Ecto neural progenitor cell (in vitro differentiated cells): ENCODE measurements around the gene SVIL.
"Not testable (repeated sequence)": the region's sequence is repeated elsewhere in the genome, so short reads cannot be mapped to it uniquely, and the experiment has no call there.

Experiments used
- DNase-seq: peaks from one replicate; pipeline ENCODE4 v3.0.0-alpha.2; 2018; ENCODE audit warnings: low spot score

The SVIL gene

GRCh38 chr10:29515104-29515503 lies 119.7 kb downstream of the SVIL start:
- not testable (repeated sequence) for DNase-seq

- DNase-seq, result no peak
Measured at GRCh38 chr10:29514306-29514705, 120.5 kb downstream of the SVIL start.

- DNase-seq, result no peak
Measured at GRCh38 chr10:29512425-29512974, 122.3 kb downstream of the SVIL start.

- not testable (repeated sequence) for DNase-seq
Measured at GRCh38 chr10:29511806-29512205, 123.0 kb downstream of the SVIL start.

- DNase-seq, result not testable (repeated sequence)
Measured at GRCh38 chr10:29510483-29511157, 124.2 kb downstream of the SVIL start.

- no peak for DNase-seq
Measured at GRCh38 chr10:29508554-29509244, 126.1 kb downstream of the SVIL start.

GRCh38 chr10:29507750-29508149 lies 127.0 kb downstream of the SVIL start:
- DNase-seq, result not testable (repeated sequence)

- DNase-seq, result peak; percentile 68
Measured at GRCh38 chr10:29506324-29506921, 128.3 kb downstream of the SVIL start.

- no peak for DNase-seq
Measured at GRCh38 chr10:29502351-29502750, 132.4 kb downstream of the SVIL start.

GRCh38 chr10:29501692-29502091 lies 133.1 kb downstream of the SVIL start:
- DNase-seq, result no peak

- DNase-seq, result no peak
Measured at GRCh38 chr10:29499993-29500537, 134.7 kb downstream of the SVIL start.

- peak; percentile 86 for DNase-seq
Measured at GRCh38 chr10:29496341-29497162, 138.2 kb downstream of the SVIL start.

- DNase-seq, result no peak
Measured at GRCh38 chr10:29495366-29495765, 139.4 kb downstream of the SVIL start.

GRCh38 chr10:29493697-29494096 lies 141.1 kb downstream of the SVIL start:
- no peak for DNase-seq

- DNase-seq, result no peak
Measured at GRCh38 chr10:29492774-29493173, 142.0 kb downstream of the SVIL start.

GRCh38 chr10:29491918-29492317 lies 142.9 kb downstream of the SVIL start:
- DNase-seq, result no peak

- not testable (repeated sequence) for DNase-seq
Measured at GRCh38 chr10:29490781-29491280, 143.9 kb downstream of the SVIL start.

- DNase-seq, result not testable (repeated sequence)
Measured at GRCh38 chr10:29488471-29488870, 146.3 kb downstream of the SVIL start.

GRCh38 chr10:29487884-29488266 lies 146.9 kb downstream of the SVIL start:
- DNase-seq, result not testable (repeated sequence)

- not testable (repeated sequence) for DNase-seq
Measured at GRCh38 chr10:29487032-29487883, 147.5 kb downstream of the SVIL start.

- no peak for DNase-seq
Measured at GRCh38 chr10:29486433-29486832, 148.3 kb downstream of the SVIL start.
